ENCODE data around the gene TRIM65.
"Not testable (repeated sequence)": the region's sequence is repeated elsewhere in the genome, so short reads cannot be mapped to it uniquely, and the experiment has no call there.

TRIM65 gene

DNA sequence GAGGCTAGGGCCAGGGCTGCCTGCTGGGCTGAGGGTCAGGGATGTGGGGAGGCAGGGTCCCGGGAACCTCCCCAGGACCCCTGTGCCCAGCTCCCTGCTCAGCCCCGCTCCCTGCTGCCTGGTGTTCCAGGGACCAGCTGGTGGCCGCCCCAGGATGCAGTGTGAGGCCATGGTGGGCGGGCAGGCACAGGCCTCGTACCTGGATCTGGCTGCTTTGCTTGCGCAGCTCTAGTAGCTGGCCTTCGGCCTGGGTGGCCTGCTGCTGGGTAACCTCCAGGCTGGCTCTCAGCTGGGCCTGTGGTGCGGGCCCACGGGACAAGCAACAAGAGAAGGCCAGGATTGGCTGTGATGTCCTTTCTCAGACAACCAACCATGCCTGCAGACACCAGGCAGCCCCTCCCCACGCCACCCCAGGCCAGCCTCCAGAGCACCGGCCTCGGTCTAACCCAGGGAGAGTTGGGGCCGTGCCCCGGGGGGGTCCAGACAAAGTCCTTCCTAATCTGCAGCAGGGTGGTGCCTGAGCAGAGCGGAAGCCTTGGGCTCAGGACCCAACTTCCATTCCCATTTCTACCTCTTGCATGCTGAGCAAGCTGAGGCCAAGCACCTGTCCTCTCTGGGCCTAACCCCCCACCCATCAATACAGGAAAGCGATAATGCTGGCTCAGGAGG is 4.1 kb downstream of the TRIM65 start:
- no peak overlapping the region for H3K4me3 ChIP-seq (ENCODE audit: control insufficient read depth, low read depth, low read length)
- TF ChIP-seq, protein P1, sequence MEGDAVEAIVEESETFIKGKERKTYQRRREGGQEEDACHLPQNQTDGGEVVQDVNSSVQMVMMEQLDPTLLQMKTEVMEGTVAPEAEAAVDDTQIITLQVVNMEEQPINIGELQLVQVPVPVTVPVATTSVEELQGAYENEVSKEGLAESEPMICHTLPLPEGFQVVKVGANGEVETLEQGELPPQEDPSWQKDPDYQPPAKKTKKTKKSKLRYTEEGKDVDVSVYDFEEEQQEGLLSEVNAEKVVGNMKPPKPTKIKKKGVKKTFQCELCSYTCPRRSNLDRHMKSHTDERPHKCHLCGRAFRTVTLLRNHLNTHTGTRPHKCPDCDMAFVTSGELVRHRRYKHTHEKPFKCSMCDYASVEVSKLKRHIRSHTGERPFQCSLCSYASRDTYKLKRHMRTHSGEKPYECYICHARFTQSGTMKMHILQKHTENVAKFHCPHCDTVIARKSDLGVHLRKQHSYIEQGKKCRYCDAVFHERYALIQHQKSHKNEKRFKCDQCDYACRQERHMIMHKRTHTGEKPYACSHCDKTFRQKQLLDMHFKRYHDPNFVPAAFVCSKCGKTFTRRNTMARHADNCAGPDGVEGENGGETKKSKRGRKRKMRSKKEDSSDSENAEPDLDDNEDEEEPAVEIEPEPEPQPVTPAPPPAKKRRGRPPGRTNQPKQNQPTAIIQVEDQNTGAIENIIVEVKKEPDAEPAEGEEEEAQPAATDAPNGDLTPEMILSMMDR (conservative IDR thresholded peaks at IDR 0.05; ENCODE audit: control insufficient read depth, insufficient read depth, low read depth, low read length), result no peak
- no peak for DNase-seq (ENCODE audit: low read depth)

DNA sequence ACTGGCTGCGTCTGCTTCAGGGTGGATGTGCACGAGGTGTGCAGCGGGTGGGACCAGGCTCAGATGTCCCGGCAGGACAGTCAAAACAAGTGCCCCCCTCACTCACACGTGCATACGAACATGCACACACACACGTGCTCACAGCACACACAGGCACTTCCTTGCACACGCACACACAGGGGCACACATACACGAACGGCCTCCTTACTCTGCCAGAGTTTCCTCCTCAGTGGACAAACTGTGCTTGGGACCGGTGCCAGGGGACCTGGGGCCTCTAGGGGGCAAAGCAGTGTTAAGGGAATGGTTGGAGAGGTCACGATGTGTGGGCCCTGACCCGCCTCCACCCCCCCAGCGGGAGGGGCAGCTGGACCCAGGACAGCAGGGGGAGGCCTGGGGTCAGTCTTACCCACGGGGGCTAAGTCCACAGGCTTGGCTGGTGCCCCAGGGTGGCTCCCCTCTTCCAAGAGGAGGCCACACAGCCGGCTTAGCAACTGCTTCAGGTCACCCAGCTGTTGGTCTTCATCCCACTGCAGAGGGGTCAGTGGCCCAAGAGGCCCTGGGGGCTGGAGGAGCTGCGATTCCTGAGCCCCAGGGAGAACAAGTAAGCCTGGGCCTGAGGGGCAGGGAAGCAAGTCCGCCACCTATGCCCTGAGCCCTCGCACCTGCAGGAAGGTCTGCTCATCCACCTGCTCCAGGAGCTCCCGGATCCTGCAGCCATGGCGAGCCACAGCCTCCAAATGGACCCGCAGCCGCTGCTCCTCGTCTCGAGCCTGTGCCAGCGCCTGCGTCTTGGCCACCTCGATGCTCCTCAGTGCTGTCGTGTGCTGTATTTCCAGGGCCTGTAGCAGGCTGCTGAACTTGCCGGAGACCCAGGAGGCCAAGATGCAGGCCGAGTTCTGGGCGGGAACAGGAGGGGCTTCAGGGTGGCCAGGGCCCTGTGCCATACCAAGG is 4.9 kb downstream of the TRIM65 start:
- TF ChIP-seq, protein P1 (conservative IDR thresholded peaks at IDR 0.05; ENCODE audit: control insufficient read depth, insufficient read depth, low read depth, low read length), result no peak
- H3K4me3 ChIP-seq (ENCODE audit: control insufficient read depth, low read depth, low read length), result no peak overlapping the region
- DNase-seq (ENCODE audit: low read depth), result no peak

DNA sequence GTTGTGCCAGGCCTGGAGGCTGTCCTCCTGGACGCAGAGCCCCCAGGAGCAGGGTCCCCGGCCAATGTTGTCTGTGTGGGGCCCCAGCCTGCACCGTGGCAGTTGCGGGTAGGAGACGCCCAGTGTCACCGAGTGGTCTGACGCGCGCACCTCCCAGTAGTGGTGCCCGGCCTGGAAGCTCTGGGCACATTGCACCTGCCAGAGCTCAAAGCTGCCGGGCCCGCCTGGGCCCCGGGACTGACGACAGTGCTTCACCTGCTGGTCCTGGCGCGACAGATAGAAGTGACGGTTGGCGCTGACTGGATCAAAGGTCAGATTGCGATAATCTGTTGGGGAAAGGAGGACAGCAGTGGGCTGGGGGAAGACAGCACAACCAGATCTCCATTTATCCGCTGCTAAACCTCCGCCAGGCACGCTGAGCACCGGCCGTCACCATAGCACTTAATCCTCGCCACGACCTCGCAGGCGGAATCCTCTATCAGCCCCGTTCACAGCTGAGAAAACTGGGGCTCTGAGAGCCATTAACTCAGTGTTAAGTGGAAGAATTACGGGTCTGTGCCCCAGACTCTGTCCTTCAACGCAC is 5.6 kb downstream of the TRIM65 start:
- TF ChIP-seq, protein P1 (conservative IDR thresholded peaks at IDR 0.05; ENCODE audit: control insufficient read depth, insufficient read depth, low read depth, low read length), result no peak
- no peak for DNase-seq (ENCODE audit: low read depth)
- H3K4me3 ChIP-seq (ENCODE audit: control insufficient read depth, low read depth, low read length), result no peak overlapping the region

DNA sequence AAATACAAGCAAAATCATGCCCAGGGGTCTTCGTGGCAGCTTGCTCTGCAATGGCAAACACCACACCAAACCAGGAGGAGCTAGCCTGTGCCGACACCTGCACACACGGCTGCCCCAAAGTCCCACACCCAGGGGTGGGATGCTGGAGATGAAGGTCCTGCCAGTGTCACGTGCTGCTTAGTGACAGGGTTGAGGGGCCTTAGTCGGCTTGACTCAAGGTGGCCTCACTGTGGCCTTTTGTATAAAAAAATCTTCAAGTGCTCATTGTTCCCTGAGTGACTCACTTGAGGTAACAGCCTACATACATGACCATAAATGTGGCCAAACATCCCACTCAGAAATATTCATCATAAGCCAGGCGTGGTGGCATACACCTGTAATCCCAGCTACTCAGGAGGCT is 7.3 kb downstream of the TRIM65 start:
- TF ChIP-seq, protein P1 (conservative IDR thresholded peaks at IDR 0.05; ENCODE audit: control insufficient read depth, insufficient read depth, low read depth, low read length), result no peak
- H3K4me3 ChIP-seq (ENCODE audit: control insufficient read depth, low read depth, low read length), result no peak overlapping the region
- DNase-seq (ENCODE audit: low read depth), result no peak

DNA sequence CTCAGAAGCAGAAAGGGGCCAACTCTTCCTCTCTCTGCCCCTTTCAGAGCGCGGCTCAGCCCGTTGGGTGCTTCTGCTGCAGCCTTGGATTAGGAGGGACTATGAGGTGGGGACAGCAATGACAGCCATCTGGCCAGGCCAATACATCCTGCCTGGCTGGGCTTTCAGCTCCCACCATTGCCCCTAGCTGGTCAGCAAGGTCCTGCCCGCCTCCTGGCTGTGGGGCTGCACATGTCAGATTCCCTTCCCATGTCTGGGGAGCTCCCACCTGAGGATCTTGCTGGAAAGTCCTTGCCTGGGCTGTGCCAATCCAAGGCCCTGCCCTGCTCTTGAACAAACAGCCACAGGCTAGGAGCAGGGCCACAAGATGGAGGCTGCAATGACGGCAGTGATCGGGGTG is 8.3 kb downstream of the TRIM65 start:
- DNase-seq (ENCODE audit: low read depth), result no peak
- H3K4me3 ChIP-seq (ENCODE audit: control insufficient read depth, low read depth, low read length), result no peak overlapping the region
- TF ChIP-seq, protein P1 (conservative IDR thresholded peaks at IDR 0.05; ENCODE audit: control insufficient read depth, insufficient read depth, low read depth, low read length), result no peak

DNA sequence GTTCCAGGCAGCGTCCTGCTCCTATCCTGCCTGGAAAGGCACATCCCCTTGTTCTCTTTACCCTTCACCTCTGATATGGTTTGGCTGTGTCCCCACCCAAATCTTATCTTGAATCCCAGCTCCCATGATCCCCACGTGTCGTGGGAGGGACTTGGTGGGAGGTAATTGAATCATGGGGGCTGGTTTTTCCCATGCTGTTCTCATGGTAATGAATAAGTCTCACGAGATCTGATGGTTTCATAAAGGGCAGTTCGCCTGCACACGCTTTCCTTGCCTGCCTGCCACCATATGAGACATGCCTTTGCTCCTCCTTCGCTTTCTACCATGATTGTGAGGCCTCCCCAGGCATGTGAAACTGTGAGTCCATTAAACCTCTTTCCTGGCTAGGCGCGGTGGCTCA is 10.9 kb downstream of the TRIM65 start:
- DNase-seq (ENCODE audit: low read depth), result peak; percentile 19

DNA sequence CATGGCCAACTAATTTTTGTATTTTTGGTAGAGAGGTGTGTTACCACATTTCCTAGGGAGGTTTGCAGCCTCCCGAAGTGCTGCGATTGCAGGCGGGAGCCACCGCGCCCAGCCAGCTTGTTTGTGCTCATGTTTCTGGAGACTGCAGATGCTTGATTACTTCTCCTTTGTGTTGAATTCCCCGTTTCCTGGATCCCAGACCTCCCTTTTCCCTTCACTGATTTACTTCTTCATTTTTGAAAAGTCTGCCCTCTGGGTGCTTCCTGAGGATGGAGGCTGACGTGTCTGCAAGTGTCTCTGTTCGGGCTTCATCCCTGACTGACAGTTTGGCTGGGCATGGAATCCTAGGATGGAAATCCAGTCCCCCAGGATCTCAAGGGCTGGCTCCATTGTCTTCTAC is 11.3 kb downstream of the TRIM65 start:
- DNase-seq (ENCODE audit: low read depth), result no peak
- TF ChIP-seq, protein P1 (conservative IDR thresholded peaks at IDR 0.05; ENCODE audit: control insufficient read depth, insufficient read depth, low read depth, low read length), result no peak
- no peak overlapping the region for H3K4me3 ChIP-seq (ENCODE audit: control insufficient read depth, low read depth, low read length)

More for the DNA sequence above, 10.9 kb downstream of the TRIM65 start:
- H3K4me3 ChIP-seq (ENCODE audit: control insufficient read depth, low read depth, low read length), result not testable (repeated sequence)
